SU-DHL-6 (cell line): ENCODE results near the gene KLLN.

ENCODE experiments used
- H2AFZ ChIP-seq: fragments of 200-600 bp; sonication (generic); 2 replicates; pipeline ENCODE4 v1.6.1; 2014; ENCODE audit warnings: low read depth, mild to moderate bottlenecking, moderate library complexity, mixed read lengths, antibody characterized with exemption, low read length; ENCODE audit not compliant: severe bottlenecking
- H3F3A ChIP-seq: fragments of 200-600 bp; shearing (Covaris generic); 2 replicates; pipeline ENCODE4 v1.6.0; 2016; ENCODE audit warnings: antibody characterized with exemption, mild to moderate bottlenecking; ENCODE audit not compliant: insufficient read depth
- H3K27ac ChIP-seq: fragments of 200-600 bp; sonication (generic); 2 replicates; pipeline ENCODE4 v1.5.1; 2016; ENCODE audit warnings: low read depth, mild to moderate bottlenecking, low read length, moderate library complexity, mixed read lengths
- H3K27me3 ChIP-seq: fragments of 200-600 bp; sonication (generic), shearing (Covaris generic); 2 replicates; pipeline ENCODE4 v1.6.0; 2014; ENCODE audit warnings: mild to moderate bottlenecking, low read length
- H3K36me3 ChIP-seq: fragments of 200-600 bp; sonication (generic); 2 replicates; pipeline ENCODE4 v1.6.1; 2014; ENCODE audit warnings: mild to moderate bottlenecking, low read length, mixed read lengths
- H3K4me2 ChIP-seq: fragments of 300-600, 200-600 bp; shearing (Covaris generic), sonication (generic); 2 replicates; pipeline ENCODE4 v1.6.0; 2014; ENCODE audit warnings: low read length, low read depth, mild to moderate bottlenecking; ENCODE audit not compliant: poor library complexity, severe bottlenecking
- H3K4me3 ChIP-seq: fragments of 200-600 bp; sonication (generic); 2 replicates; pipeline ENCODE4 v1.5.1; 2014; ENCODE audit warnings: antibody characterized with exemption, low read length, mild to moderate bottlenecking, mixed read lengths; ENCODE audit not compliant: insufficient read depth, poor library complexity, severe bottlenecking
- H3K79me2 ChIP-seq: fragments of 200-600 bp; sonication (generic); 2 replicates; pipeline ENCODE4 v1.6.1; 2014; ENCODE audit warnings: mild to moderate bottlenecking, low read length, moderate library complexity; ENCODE audit not compliant: insufficient read depth
- H3K9ac ChIP-seq: fragments of 200-600 bp; sonication (generic); 2 replicates; pipeline ENCODE4 v1.7.0; 2014; ENCODE audit warnings: mild to moderate bottlenecking, low read length
- H3K9me2 ChIP-seq: fragments of 200-600 bp; sonication (generic); replicated peaks from 2 replicates; pipeline ENCODE4 v1.6.1; 2014; ENCODE audit warnings: low read length; ENCODE audit not compliant: insufficient read depth
- H3K9me3 ChIP-seq: fragments of 200-600 bp; sonication (generic); 2 replicates; pipeline ENCODE4 v1.6.1; 2014; ENCODE audit warnings: low read length, mixed read lengths; ENCODE audit not compliant: insufficient read depth
- H4K20me1 ChIP-seq: fragments of 200-600 bp; sonication (generic); 2 replicates; pipeline ENCODE4 v1.6.1; 2014; ENCODE audit warnings: low read depth, mild to moderate bottlenecking, antibody characterized with exemption, low read length, moderate library complexity, mixed read lengths
- EZH2phosphoT487 ChIP-seq: fragments of 200-600 bp; sonication (generic), shearing (Covaris generic); conservative IDR thresholded peaks from 2 replicates; pipeline ENCODE4 v1.6.1; 2018; ENCODE audit warnings: mild to moderate bottlenecking, antibody characterized with exemption, low read length, moderate library complexity, mixed read lengths
- TF ChIP-seq, protein P1 (sequence below): fragments of 200-600 bp; sonication (generic); IDR thresholded peaks from one replicate; pipeline ENCODE4 v1.5.1; 2017; ENCODE audit warnings: antibody characterized with exemption, mild to moderate bottlenecking, low read length, moderate library complexity; ENCODE audit not compliant: insufficient read depth, poor library complexity, severe bottlenecking

The KLLN gene

DNA sequence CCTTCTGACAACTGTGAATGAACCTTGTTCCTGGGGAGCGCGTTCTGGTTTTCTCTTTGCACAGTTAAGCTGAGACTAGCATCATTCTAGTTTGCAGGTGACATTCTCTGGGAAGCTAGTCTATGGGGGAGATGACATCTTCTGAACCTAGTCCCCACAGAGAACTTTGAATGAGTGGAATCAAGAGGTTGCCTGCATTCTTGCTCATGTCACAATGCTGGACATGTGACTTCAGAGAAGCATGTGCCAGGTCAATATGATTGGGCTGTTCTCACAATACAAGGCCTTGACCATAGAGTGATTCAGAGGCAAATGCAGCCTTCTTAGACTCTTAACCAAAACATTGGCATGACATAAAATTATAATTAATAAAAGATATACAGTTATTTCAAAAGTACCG lies 22.1 kb downstream of the KLLN start:
- Histone ChIP-seq H3K27me3 (no peaks in the 10 kb centered on the region), H3K9me2 (no peaks in the 10 kb centered on the region), H4K20me1 (no peaks in the 10 kb centered on the region), H3F3A (no peaks in the 10 kb centered on the region), H3K4me2 (no peak overlapping the region), H3K27ac (no peak overlapping the region), H2AFZ (no peak overlapping the region), H3K9me3 (no peaks in the 10 kb centered on the region), H3K79me2 (no peaks in the 10 kb centered on the region), H3K36me3 (no peaks in the 10 kb centered on the region), H3K9ac (no peak overlapping the region), H3K4me3 (no peak overlapping the region)
- no peak for TF ChIP-seq EZH2phosphoT487
- TF ChIP-seq, protein P1, sequence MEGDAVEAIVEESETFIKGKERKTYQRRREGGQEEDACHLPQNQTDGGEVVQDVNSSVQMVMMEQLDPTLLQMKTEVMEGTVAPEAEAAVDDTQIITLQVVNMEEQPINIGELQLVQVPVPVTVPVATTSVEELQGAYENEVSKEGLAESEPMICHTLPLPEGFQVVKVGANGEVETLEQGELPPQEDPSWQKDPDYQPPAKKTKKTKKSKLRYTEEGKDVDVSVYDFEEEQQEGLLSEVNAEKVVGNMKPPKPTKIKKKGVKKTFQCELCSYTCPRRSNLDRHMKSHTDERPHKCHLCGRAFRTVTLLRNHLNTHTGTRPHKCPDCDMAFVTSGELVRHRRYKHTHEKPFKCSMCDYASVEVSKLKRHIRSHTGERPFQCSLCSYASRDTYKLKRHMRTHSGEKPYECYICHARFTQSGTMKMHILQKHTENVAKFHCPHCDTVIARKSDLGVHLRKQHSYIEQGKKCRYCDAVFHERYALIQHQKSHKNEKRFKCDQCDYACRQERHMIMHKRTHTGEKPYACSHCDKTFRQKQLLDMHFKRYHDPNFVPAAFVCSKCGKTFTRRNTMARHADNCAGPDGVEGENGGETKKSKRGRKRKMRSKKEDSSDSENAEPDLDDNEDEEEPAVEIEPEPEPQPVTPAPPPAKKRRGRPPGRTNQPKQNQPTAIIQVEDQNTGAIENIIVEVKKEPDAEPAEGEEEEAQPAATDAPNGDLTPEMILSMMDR: no peak

- H3F3A ChIP-seq: no peaks in the 10 kb centered on the region
- no peaks in the 10 kb centered on the region for H3K79me2 ChIP-seq
- H3K9me3 ChIP-seq: no peaks in the 10 kb centered on the region
- H3K9me2 ChIP-seq: no peaks in the 10 kb centered on the region
- no peak overlapping the region for H2AFZ ChIP-seq
- no peak overlapping the region for H3K4me3 ChIP-seq
- no peak overlapping the region for H3K9ac ChIP-seq
- H3K36me3 ChIP-seq: no peaks in the 10 kb centered on the region
- H3K27ac ChIP-seq: no peak overlapping the region
- TF ChIP-seq EZH2phosphoT487: no peak
- TF ChIP-seq, protein P1: no peak
- H3K27me3 ChIP-seq: no peaks in the 10 kb centered on the region
- H3K4me2 ChIP-seq: no peak overlapping the region
- no peaks in the 10 kb centered on the region for H4K20me1 ChIP-seq
Observed at GRCh38 chr10:87838650-87839049, 24.7 kb downstream of the KLLN start.

DNA sequence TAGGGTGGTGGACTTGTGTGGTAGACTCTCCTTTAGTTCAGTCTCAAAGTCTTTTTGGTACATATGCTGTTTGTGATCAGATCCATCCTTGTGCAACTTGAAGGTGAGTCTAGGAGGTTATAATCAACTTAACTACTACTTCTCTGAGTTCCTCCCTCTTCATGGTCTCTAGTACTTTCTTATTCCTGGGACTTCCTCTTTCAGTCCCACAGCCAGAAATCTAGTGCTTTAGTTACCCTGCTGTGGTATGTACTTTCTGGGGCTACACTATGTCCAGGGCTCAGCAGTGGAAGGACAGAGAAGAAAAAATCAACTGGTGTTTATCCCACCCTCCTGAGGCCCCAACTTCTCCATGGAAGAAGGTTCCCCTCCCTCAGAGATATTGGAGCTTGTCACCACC lies 25.9 kb downstream of the KLLN start:
- Histone ChIP-seq H3K36me3 (no peaks in the 10 kb centered on the region), H3K79me2 (no peaks in the 10 kb centered on the region), H3F3A (no peaks in the 10 kb centered on the region), H3K9ac (no peak overlapping the region), H3K27ac (no peak overlapping the region), H3K27me3 (no peaks in the 10 kb centered on the region), H3K4me2 (no peak overlapping the region), H3K4me3 (no peak overlapping the region), H3K9me2 (no peaks in the 10 kb centered on the region), H3K9me3 (no peaks in the 10 kb centered on the region), H4K20me1 (no peaks in the 10 kb centered on the region), H2AFZ (no peak overlapping the region)
- TF ChIP-seq, protein P1: no peak
- TF ChIP-seq EZH2phosphoT487: no peak

DNA sequence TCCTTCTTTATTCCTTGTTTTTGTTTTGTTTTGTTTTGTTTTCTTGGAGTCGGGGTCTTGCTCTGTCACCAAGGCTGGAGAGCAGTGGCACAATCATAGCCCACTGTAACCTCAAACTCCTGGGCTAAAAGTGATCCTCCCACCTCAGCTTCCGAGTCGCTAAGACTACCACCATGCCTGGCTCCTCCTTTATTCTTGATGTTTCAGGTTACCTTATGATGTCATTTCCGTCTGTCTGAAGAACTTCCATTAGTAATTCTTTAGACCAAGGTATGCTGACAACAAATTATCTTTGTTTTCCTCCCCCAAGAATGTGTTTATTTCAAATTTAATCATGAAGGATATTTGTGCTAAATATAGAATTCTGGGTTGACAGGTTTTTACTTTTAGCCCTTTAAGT lies 27.2 kb downstream of the KLLN start:
- H4K20me1 ChIP-seq: no peaks in the 10 kb centered on the region
- H3K79me2 ChIP-seq: no peaks in the 10 kb centered on the region
- H3K9ac ChIP-seq: no peak overlapping the region
- no peak overlapping the region for H3K4me2 ChIP-seq
- H3F3A ChIP-seq: no peaks in the 10 kb centered on the region
- TF ChIP-seq, protein P1: no peak
- TF ChIP-seq EZH2phosphoT487: no peak
- H3K27me3 ChIP-seq: no peaks in the 10 kb centered on the region
- H3K9me2 ChIP-seq: no peaks in the 10 kb centered on the region
- H2AFZ ChIP-seq: no peak overlapping the region
- no peak overlapping the region for H3K27ac ChIP-seq
- no peaks in the 10 kb centered on the region for H3K9me3 ChIP-seq
- no peaks in the 10 kb centered on the region for H3K36me3 ChIP-seq
- no peak overlapping the region for H3K4me3 ChIP-seq
